ENCODE data around the gene RGPD4.
A peak's percentile ranks its signal among the peaks of the same experiment; 100 is the strongest.
"Not testable (repeated sequence)": the region's sequence is repeated elsewhere in the genome, so short reads cannot be mapped to it uniquely, and the experiment has no call there.

RGPD4 gene

DNA sequence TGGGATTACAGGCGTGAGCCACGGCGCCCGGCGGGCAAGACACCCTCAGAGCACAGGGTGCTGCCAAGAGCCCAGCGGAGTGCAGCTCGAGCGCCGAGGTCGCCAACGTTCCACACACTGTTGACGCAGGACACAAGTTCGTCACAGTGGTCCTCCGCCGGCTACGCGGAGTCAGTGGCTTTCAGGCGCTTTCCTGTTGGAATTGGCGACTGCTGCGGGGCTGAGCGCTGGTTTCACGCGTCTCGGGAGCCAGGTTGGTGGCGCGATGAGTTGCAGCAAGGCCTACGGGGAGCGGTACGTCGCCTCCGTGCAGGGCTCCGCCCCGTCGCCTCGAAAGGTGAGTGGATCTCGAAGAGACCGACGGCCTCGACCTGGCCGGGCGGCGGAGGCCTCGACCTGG, at the start of gene RGPD4:
TSS of gene RGPD4 (plus strand) at position 144 of the 400 bp plus-strand sequence. CDS start at position 266, 122 bp downstream.
- DNase-seq, result not testable (repeated sequence)

DNA sequence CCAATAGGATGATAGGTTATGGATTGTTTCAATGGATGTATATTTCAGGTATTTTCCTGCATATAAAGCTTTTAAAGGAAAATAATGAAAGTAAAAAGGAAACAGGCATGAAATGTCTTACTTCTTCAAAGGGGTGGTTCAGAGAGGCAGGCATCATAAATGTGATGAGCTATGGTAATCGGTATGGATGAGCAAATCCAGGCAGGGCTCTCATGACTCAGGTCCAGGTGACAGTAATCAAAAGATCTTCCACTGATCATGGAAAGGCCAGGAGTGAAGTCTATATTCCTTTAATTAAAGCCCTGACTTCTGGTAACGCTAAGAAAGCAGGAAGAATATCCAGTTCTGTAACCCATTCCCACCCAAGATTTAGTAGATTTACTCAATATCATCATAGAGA, 48.7 kb upstream of the RGPD4 start:
- DNase-seq, result no peak

DNA sequence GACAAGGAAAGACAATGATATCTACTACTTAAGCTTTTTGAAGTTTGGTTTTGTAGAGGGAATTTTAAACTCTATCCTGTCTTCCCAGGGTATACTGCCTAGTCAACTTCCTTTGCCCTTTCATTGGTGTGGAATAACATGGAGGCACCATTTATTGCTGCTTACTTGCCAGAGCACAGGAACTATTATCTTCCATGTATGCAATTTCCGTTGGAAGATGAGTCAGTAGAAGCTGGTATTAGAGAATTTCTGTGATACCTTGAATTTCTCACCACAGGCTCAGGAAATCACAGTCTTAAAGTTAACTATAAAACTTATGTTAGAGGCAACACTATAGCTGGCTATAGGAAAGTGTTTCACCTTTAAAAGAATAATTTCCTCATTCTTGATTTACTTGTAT, 40.9 kb upstream of the RGPD4 start:
- DNase-seq, result no peak

DNA sequence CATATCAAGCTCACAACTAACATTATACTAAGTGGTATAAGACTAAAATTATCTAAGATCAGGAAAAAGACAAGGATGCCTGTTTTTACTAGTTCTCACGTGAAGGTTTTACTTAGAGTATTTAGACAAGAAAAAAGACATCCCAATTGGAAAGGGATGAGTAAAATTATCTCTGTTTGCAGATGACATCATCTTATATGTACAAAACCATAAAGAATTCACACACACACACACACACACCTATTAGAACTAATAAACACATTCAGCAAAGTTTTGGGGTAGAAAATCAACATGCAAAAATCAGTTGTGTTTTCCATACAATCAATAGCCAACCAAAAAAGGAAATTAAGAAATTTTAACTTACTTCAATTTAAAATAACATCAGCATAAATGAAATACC, 35.9 kb upstream of the RGPD4 start:
- no peak for DNase-seq

DNA sequence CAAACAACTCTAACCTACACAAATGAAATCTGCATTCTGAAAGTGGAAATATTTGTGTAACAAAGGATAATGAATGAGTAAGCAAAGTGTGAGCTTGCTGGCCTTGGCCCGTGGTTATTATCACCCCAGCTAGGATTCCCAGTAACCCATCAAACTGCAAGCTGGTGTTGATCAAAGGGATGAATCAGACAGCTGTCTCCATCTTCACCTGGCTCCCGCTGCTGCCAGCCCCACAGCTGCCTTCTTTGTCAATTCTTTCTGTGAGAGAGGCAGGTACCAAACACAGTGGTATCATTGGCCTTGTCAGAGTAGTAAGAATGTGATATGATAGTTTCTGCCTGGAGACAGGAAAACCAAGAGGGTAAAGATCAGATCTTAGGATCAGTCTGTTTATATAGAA, 25.2 kb upstream of the RGPD4 start:
- DNase-seq, result peak; percentile 33

DNA sequence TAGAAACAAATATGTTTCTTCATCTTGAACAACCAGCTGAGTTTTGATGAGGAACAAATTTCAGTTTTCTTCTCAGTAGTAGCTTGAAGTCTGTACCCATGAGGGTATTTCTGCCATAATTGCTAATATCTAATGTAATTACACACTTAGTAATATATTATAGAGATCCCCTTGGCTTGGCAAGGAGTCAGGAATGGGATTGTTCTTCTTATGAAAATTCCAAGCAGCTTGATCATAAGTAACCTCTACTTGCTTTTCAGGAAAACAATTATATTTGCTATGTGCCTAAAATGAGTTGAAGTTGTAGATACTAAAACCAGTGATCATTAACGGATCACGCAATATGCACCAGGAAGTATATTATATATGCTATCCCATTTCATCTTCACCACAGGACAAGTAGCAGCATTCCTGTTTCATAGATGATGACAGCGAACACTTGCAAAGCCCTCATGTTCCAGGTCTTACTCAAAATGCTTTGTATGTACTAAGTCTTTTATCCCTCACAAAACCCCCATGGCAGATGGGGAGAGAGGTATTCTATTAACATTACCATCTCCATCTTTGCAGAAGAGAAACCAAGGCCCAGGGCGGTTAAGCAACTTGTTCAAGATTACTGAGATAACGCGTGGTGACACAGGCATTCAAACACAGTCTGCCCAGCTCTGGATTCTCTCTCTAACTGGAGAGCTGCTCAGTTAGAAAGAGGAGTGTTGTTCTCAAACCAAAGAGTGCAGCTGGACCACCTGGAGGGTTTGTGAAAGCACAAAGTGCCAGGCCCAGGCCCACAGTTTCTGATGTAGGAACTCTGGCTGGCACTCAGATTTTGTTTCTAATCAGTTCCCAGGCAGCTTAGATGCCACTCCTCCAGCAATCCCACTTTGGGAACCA, 21.8 kb upstream of the RGPD4 start:
- DNase-seq, result no peak

DNA sequence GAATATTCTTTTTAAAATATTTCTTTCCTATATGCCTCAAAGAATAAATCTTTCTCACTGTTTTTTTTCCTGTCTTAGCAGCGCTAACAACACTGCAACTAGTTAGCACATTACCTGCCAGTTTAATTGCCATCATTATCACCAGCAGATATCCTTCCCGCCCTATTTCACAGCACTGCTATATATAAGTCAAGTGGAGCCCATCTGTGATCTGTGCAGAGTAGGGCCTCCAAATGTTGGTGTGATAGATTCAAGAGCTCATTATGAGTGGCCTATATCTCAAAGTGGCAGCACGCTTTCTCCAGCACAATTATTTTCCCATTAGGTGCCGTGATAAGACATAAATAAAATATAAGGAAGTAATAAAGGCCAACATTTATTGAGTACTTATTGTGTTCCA, 19.8 kb upstream of the RGPD4 start:
- DNase-seq, result no peak

DNA sequence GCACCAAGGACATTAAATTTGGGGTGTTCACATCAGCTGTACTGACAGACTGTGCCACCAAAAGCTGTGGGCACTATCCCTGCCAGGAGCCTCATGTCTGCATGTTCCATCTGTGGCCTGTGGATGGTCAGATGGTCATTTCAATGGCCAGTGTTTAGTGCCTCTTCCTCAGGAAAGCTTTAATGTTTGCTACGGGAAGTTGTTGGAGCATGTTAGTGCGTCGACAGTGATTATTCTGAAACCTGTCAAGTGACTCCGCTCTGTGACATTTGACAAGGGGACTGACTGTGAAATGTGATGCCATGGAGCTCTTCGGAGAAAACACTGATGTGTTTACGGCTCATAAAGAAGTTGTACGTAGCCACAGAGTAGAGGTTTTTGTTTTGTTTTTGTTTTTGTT, 18.7 kb upstream of the RGPD4 start:
- no peak for DNase-seq

DNA sequence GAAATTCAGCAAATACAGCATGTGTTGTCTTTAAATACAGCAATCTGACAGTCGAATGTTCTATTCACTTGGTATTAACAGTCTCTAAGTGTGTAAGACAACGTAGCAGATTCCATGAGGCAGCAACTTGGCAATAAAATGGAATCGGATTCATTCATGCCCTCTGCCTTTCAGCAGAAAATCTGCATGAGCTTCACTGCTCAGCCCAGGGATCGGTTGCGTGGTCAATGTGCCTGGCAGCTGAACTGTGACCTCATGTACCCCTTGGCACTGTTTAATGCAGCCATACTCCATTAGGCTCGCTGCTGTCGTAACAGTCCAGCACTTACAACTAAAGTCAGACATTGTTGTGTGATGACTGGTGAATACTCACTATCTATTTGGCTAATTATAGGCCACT, 17.7 kb upstream of the RGPD4 start:
- DNase-seq, result no peak

DNA sequence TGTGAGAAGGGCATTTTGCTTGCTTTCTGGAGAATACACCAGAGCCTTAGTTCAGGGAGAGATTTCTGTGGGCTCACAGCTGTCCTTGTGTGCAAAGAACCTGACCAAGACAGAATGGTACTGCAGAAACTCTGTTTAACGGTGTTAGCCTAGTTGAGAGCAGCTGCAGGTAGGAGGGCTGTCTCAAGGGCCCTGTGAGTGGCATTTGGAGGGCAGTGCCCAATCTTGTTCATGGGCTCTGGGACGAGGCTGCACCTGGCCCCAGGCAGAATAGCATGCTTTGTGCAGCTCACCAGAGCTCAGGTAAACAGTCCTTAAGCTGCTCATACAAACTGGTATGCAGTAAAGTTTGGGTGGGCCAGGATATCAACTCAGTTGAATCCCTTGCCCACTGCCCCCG, 16.9 kb upstream of the RGPD4 start:
- DNase-seq, result no peak

DNA sequence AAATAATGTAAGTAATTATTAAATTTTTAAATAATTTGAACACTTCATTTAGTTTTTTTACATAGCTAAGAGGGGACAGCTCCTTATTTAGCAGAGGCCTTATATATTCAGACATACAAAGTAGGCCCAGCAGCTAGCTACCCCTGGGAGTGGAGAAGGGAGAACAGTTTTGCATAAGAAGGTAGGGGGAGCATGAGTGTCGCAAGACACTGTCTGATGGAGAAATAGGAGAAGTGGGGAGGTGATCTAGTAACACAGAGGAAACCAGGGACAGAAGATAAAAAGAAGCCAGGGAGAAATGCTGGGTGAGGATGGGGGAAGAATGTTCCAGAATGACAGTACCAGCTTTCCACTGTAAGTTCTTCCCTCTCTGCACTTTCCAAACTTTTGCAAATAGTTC, 16.0 kb upstream of the RGPD4 start:
- peak; percentile 37 for DNase-seq

DNA sequence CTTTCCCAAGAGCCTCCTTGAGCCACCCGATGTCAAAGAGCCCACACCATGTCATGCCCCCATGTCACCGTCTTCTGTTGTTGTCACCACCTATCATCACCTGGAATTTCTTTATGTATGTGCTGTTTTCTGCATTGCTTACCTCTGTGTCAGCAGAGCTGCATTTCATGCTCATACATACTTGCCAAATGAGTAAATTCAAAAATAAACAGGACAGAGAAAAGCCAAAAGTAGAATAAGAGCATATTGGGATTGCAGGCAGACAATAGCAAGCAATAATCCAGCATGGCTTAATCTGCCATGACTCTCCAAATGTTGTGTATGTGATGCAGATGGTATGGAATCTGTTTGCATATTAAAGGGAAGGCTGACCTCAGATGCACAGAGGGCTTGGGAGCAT, 15.3 kb upstream of the RGPD4 start:
- DNase-seq, result peak; percentile 85

DNA sequence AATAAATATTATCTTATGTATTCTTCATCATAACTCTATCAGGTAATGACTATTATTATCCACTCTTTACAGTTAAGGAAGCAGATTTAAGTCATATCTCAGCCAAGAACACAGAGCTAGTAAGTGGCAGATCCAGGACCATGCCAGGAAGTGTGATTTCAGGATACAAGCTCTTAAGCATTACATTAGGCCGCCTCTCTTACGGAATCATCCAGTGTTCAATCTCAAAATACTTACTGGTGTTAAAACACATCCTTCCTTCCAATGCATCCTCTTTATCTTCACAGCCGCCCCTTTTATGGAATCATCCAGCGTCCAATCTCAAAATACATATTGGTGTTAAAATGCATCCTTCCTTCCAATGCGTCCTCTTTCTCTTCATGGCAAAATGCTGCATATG, 14.7 kb upstream of the RGPD4 start:
- peak; percentile 35 for DNase-seq

DNA sequence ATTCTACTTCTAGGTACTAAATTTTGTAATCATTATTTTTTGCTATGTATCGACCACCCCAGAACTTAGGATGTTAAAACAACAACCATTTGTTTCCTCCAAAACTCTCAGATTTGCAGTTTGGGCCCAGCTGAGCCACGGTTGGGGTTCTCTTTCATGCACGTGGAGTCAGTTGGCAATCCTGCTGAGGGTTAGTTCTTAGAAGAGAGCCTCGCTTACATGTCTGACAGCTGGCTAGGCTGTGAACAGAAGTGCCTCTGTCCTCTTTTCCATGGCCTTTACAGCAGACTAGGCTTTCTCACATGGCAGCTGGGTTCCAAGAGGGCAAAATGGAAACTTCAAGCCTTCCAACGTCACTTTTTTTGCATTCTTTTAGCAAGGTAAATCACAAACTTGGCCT, 9.3 kb upstream of the RGPD4 start:
- DNase-seq, result no peak

DNA sequence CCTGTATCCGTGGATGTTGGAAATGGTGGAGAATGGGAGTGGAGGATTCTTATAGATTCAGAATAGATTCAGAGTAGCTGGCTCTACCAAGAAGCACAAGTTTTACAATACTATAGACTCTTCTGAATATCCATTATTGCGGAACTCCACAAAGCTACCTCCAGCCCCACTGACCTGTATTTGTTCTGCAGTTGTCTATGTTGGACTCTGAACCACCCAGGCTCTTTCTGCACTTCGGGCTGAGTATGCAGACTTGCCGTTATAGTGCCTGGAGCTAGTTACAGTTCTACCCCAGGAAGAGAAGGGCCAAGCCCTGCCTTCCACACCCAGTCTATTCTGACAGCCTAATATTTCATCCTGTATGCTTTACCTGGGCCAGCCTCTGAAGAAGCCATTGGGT, 4.4 kb upstream of the RGPD4 start:
- DNase-seq, result no peak

DNA sequence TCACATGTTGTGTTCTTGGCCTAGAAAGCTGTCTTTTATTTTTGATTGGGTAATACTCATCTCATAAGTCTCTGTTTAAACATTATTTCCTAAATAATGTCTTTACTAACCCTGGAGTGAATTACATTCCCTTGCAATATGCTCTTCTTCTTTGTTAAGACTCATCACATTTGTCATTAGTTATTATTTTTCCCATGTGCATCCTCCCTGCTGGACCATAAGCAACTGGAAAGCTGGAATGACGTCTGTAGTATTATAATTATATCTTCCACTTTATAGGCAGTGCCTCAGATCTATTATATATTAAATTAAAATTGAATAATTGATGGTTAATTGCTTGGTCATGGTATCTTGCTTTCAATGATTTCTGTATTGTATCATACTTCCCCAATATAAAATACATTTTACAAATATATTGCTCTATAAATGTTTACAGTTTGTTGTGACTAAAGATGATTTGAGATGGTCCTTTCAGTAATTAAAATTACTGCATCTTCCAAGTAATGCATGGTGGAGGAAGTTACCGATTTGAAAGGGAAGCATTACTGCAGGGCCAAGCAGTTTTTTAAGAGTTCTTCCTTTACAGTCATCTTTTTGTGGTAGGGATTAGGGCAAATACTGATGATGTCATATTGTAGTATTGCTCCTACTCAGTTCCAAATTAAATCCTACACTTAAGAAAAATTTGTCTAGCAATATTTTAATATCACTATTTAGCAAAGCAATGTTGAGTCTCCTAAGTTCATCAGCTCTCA, 2.1 kb upstream of the RGPD4 start:
- no peak for DNase-seq

DNA sequence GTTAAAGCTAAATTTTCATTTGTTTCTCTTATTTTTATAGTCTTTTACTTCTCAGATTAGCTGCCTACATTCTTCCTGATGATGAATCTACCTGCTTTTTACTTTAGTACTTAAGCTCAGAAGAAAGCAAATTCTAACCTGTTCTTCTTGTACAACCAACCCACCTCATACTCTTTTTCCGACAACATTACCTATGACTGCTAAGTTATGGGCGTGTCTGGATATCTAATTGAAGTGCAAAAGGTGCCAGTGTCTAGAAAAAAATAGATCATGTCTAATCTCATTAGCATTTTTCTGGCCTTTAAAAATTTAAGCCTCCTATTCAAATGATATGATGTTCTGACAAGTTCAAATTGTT, 1.5 kb upstream of the RGPD4 start:
- no peak for DNase-seq

DNA sequence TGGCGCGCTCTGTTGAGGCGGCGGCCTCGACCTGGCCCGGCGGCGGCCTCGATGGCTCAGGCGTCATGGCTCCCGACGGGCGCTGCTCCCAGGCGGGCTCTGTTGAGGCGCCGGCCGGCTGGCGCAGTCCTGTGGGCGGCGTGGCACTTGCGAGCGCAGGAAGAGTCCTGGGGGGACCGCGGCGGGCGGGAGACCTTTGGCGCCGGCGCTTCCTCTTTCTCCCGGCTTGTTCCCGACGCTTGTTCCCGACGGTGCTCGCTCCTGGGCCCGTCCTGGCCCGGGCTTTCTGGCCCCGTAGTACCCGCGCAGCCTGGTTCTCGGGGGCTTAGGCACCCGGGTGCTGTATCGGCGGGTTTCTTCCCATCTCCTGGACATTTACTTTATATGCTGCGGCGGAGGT, 2.8 kb downstream of the RGPD4 start:
- DNase-seq, result not testable (repeated sequence)

DNA sequence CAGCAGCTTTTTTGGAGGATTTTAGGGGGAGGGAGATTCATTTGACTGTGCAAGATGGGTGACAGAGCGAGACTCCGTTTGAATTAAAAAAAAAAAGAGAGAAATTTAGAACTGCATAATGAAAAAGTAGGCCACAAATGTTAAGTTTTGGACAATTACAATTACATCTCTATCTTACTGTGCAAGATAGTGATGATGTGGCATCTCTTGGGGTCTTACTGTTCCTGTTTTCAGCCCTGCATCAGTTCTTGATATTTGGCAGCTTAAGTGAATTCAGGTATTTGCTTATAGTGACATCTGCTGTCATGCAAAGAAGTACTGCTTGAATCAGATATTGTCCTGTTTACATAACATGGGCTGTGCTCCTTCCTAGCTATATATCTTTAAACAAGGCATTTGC, 6.5 kb downstream of the RGPD4 start:
- not testable (repeated sequence) for DNase-seq

DNA sequence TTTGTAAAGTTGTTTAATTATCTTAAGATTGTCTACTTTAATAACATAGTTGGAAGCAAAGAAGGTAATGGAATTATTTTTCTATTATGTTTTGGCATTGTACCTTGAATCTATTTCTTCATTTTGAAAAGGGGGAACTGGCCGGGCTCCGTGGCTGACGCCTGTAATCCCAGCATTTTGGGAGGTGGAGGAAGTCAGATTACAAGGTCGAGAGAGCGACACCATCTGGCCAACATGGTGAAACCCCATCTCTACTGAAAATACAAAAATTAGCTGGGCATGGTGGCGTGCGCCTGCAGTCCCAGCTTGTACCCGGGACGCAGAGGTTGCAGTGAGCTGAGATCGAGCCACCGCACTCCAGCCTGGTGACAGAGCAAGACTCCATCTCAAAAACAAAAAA, 6.9 kb downstream of the RGPD4 start:
- peak; percentile 38 for DNase-seq

DNA sequence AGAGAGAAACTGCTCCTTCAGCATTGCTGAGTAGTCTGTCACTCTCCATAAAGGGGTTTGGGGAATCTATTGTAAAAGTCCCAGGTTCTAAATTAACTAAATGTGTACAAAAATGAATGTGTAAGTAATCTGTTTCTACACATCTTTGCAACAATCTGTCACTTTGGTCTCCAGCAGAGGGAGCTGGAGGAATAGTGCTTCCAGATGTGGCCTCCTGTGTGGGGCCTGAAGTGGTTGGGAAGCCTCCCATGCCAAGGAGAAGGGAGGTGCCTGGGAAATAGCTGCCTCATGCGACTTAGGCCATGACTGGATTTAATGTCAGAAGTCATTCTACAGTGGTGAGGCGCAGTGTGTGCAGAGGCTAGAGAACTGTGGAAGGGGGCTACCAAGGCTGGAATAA, 89.4 kb downstream of the RGPD4 start:
- DNase-seq, result not testable (repeated sequence)

DNA sequence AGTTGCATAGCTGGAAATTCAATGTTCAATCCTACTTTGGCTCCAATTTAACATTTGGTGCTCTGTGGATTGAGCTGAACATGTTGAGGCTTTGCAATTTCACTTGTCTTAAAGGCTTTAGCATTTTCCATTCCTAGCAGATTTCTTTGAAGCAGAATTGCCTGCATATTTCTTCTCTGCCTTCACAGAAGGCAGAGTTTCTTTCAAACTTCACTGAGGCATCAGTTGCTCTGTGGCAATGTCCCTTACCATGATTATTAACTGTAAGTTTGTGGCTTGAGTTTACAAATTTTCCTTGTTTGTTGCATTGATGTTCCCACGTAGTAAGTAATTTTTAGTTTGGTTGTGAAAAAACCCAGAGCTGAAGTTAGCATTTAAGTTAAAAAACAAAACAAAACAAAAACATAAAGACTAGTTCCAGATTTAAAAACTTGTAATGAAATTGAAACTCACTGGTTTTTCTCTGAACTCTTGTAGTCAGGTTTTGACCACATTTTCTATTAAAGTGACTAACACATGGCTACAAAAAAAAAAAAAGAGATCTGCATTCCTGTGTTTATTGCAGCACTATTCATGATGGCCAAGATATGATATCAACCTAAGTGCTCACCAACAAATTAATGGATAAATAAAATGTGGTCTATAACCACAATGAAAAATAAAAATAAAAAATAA, 90.1 kb downstream of the RGPD4 start:
- not testable (repeated sequence) for DNase-seq

DNA sequence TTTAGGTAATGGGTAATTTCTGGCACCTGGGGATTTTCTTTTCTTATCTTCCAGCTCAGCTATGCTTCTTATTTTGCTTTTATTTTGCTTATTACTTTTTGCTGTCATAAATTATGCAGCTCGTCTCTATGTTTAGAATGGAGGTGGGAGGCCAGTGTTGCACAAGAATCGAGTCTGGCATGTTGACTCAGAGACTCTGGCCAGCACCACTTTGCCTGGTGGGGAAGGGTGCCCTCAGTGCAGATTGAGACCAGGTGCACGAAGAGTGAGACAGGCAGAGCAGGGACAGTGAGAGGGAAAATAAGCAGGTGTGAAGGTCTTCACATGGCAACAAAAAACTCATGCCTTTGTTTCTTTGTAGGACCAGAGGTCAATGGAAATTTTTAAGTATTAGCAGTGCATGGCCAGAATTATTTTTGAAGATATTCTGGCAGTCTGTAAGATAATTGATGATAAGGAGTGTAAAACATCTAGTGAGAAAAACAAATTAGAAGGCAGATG, 100.4 kb downstream of the RGPD4 start:
- DNase-seq, result peak; percentile 39

DNA sequence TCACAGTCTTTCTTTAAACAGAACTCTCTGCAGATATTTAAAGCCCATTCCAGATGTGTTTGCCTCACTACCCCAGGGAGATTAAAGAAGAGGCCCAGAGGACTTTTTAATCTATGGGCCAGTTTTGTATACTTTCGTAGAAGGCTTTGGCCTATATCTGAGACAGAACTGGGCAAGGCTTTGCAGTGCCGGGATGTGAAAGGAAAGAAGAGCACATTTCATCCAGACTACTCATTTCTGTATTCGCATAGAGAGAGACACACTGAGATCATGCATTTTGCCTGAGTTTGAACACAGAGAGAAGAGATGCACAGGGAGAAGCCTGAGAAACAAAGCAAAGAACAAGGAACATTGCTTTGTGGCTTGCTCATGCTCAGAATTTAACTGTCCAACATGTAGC, 104.7 kb downstream of the RGPD4 start:
- no peak for DNase-seq
